ENCODE results near the gene CENPQ. TPM values are rescaled to one million over a fixed set of nuclear protein-coding genes. Genes with fewer than 3 reads are reported as not detected.
"Not testable (repeated sequence)": the region's sequence is repeated elsewhere in the genome, so short reads cannot be mapped to it uniquely, and the experiment has no call there.

The CENPQ gene
- 10 to 100 TPM; 22.5 to 23.9 TPM for total RNA-seq

- Mint-ChIP-seq H3K27ac (peak within 1 kb of the TSS; percentile 95), H3K4me1 (peaks cover 24% of the 10 kb centered on the region)
Measured at GRCh38 chr6:49462927-49463611, at the start of gene CENPQ, which contains the start of gene MMUT. TSS of gene CENPQ (plus strand) at chr6:49463370. CDS start at chr6:49470177, 6,807 bp downstream. TSS of gene MMUT (minus strand) at chr6:49463253. CDS start at chr6:49459466, 3,787 bp downstream.

GRCh38 chr6:49415358-49415757 is 47.8 kb upstream of the CENPQ start:
- no peaks in the 10 kb centered on the region for H3K4me1 Mint-ChIP-seq

More at GRCh38 chr6:49462927-49463611, at the start of gene CENPQ, which contains the start of gene MMUT:
- peak; percentile 92 for DNase-seq
- no peaks in the 10 kb centered on the region for H3K9me3 Mint-ChIP-seq
- peak within 1 kb of the TSS; percentile 98 for H3K4me3 Mint-ChIP-seq
- H3K36me3 Mint-ChIP-seq = peaks cover 7% of the 10 kb centered on the region
- H3K27me3 Mint-ChIP-seq = no peaks in the 10 kb centered on the region

GRCh38 chr6:49416195-49416594 is 47.0 kb upstream of the CENPQ start:
- H3K4me3 Mint-ChIP-seq = no peak overlapping the region
- DNase-seq = no peak
- H3K27ac Mint-ChIP-seq = no peak overlapping the region
- no peaks in the 10 kb centered on the region for H3K4me1 Mint-ChIP-seq
- peaks cover 4% of the 10 kb centered on the region for H3K27me3 Mint-ChIP-seq
- no peaks in the 10 kb centered on the region for H3K9me3 Mint-ChIP-seq
- no peaks in the 10 kb centered on the region for H3K36me3 Mint-ChIP-seq

More at GRCh38 chr6:49415358-49415757, 47.8 kb upstream of the CENPQ start:
- H3K27ac Mint-ChIP-seq = no peak overlapping the region
- H3K27me3 Mint-ChIP-seq = peaks cover 4% of the 10 kb centered on the region
- H3K36me3 Mint-ChIP-seq = no peaks in the 10 kb centered on the region
- no peak for DNase-seq
- H3K9me3 Mint-ChIP-seq = no peaks in the 10 kb centered on the region
- no peak overlapping the region for H3K4me3 Mint-ChIP-seq

GRCh38 chr6:49423817-49424216 is 39.4 kb upstream of the CENPQ start:
- Mint-ChIP-seq H3K9me3 (no peaks in the 10 kb centered on the region), H3K27ac (no peak overlapping the region), H3K27me3 (no peaks in the 10 kb centered on the region), H3K36me3 (peaks cover 6% of the 10 kb centered on the region), H3K4me3 (no peak overlapping the region), H3K4me1 (no peaks in the 10 kb centered on the region)
- DNase-seq = no peak

GRCh38 chr6:49430187-49430586 is 33.0 kb upstream of the CENPQ start:
- DNase-seq = no peak
- H3K4me1 Mint-ChIP-seq = no peaks in the 10 kb centered on the region
- no peak overlapping the region for H3K27ac Mint-ChIP-seq
- H3K27me3 Mint-ChIP-seq = no peaks in the 10 kb centered on the region
- H3K36me3 Mint-ChIP-seq = peaks cover 14% of the 10 kb centered on the region
- H3K9me3 Mint-ChIP-seq = no peaks in the 10 kb centered on the region
- H3K4me3 Mint-ChIP-seq = no peak overlapping the region

- Mint-ChIP-seq H3K9me3 (no peaks in the 10 kb centered on the region), H3K4me3 (no peak overlapping the region), H3K4me1 (no peaks in the 10 kb centered on the region), H3K27ac (no peak overlapping the region), H3K36me3 (peaks cover 14% of the 10 kb centered on the region), H3K27me3 (no peaks in the 10 kb centered on the region)
- no peak for DNase-seq
Measured at GRCh38 chr6:49430866-49431265, 32.3 kb upstream of the CENPQ start.

- H3K4me3 Mint-ChIP-seq = no peak overlapping the region
- peaks cover 7% of the 10 kb centered on the region for H3K4me1 Mint-ChIP-seq
- no peaks in the 10 kb centered on the region for H3K27me3 Mint-ChIP-seq
- no peaks in the 10 kb centered on the region for H3K9me3 Mint-ChIP-seq
- H3K36me3 Mint-ChIP-seq = no peaks in the 10 kb centered on the region
- no peak for DNase-seq
- H3K27ac Mint-ChIP-seq = no peak overlapping the region
Measured at GRCh38 chr6:49453221-49453620, 9.9 kb upstream of the CENPQ start.

- no peak for DNase-seq
- Mint-ChIP-seq H3K36me3 (no peaks in the 10 kb centered on the region), H3K27ac (no peak overlapping the region), H3K4me1 (peaks cover 7% of the 10 kb centered on the region), H3K27me3 (no peaks in the 10 kb centered on the region), H3K9me3 (no peaks in the 10 kb centered on the region), H3K4me3 (no peak overlapping the region)
Measured at GRCh38 chr6:49454787-49455709, 8.1 kb upstream of the CENPQ start.

GRCh38 chr6:49457771-49458170 is 5.4 kb upstream of the CENPQ start:
- Mint-ChIP-seq H3K4me1 (peaks cover 15% of the 10 kb centered on the region), H3K36me3 (no peaks in the 10 kb centered on the region), H3K4me3 (no peak overlapping the region), H3K27me3 (no peaks in the 10 kb centered on the region), H3K27ac (no peak overlapping the region), H3K9me3 (no peaks in the 10 kb centered on the region)
- no peak for DNase-seq

- Mint-ChIP-seq H3K4me1 (peaks cover 25% of the 10 kb centered on the region), H3K4me3 (peak overlapping the region; percentile 98), H3K27ac (peak overlapping the region; percentile 95), H3K36me3 (peaks cover 4% of the 10 kb centered on the region), H3K9me3 (no peaks in the 10 kb centered on the region), H3K27me3 (no peaks in the 10 kb centered on the region)
- no peak for DNase-seq
Measured at GRCh38 chr6:49462071-49462470, 1.1 kb upstream of the CENPQ start.

GRCh38 chr6:49462599-49462926 is 607 bp upstream of the CENPQ start:
- H3K27ac Mint-ChIP-seq = peak overlapping the region; percentile 95

GRCh38 chr6:49463612-49463967 is 420 bp downstream of the CENPQ start:
- DNase-seq = no peak
- H3K27ac Mint-ChIP-seq = peak overlapping the region; percentile 95

More at GRCh38 chr6:49462599-49462926, 607 bp upstream of the CENPQ start:
- H3K9me3 Mint-ChIP-seq = no peaks in the 10 kb centered on the region
- H3K27me3 Mint-ChIP-seq = no peaks in the 10 kb centered on the region
- peaks cover 4% of the 10 kb centered on the region for H3K36me3 Mint-ChIP-seq
- no peak for DNase-seq
- peak overlapping the region; percentile 98 for H3K4me3 Mint-ChIP-seq
- peaks cover 25% of the 10 kb centered on the region for H3K4me1 Mint-ChIP-seq

GRCh38 chr6:49464691-49465090 is 1.5 kb downstream of the CENPQ start:
- Mint-ChIP-seq H3K4me1 (peaks cover 22% of the 10 kb centered on the region), H3K9me3 (no peaks in the 10 kb centered on the region), H3K27ac (no peak overlapping the region)

More at GRCh38 chr6:49463612-49463967, 420 bp downstream of the CENPQ start:
- Mint-ChIP-seq H3K9me3 (no peaks in the 10 kb centered on the region), H3K36me3 (peaks cover 7% of the 10 kb centered on the region), H3K4me3 (peak overlapping the region; percentile 98), H3K27me3 (no peaks in the 10 kb centered on the region), H3K4me1 (peaks cover 22% of the 10 kb centered on the region)

GRCh38 chr6:49468042-49468441 is 4.9 kb downstream of the CENPQ start:
- H3K27me3 Mint-ChIP-seq = no peaks in the 10 kb centered on the region
- H3K27ac Mint-ChIP-seq = no peak overlapping the region
- no peak overlapping the region for H3K4me3 Mint-ChIP-seq
- H3K9me3 Mint-ChIP-seq = no peaks in the 10 kb centered on the region
- H3K4me1 Mint-ChIP-seq = peaks cover 15% of the 10 kb centered on the region
- H3K36me3 Mint-ChIP-seq = peaks cover 9% of the 10 kb centered on the region
- no peak for DNase-seq

More at GRCh38 chr6:49464691-49465090, 1.5 kb downstream of the CENPQ start:
- DNase-seq = no peak
- H3K36me3 Mint-ChIP-seq = peaks cover 9% of the 10 kb centered on the region
- H3K4me3 Mint-ChIP-seq = peak overlapping the region; percentile 98
- no peaks in the 10 kb centered on the region for H3K27me3 Mint-ChIP-seq

- not testable (repeated sequence) for H3K4me3 Mint-ChIP-seq, H3K4me1 Mint-ChIP-seq, H3K27ac Mint-ChIP-seq, DNase-seq, H3K27me3 Mint-ChIP-seq, H3K9me3 Mint-ChIP-seq
- H3K36me3 Mint-ChIP-seq = peaks cover 44% of the 10 kb centered on the region
Measured at GRCh38 chr6:49476564-49476963, 13.4 kb downstream of the CENPQ start.
